CD4-positive, alpha-beta T cell treated with Interleukin-15 for 1 hour (primary cell): ENCODE data around the gene FAM181B.

Experiments
- DNase-seq: peaks from one replicate; pipeline ENCODE4 v3.0.0-alpha.2; 2020

FAM181B gene

GRCh38 chr11:82733444-82734119, at the start of gene FAM181B:
Gene FAM181B, minus strand, starts transcription at chr11:82733864. Its CDS starts 135 bp downstream, at chr11:82733729.
- DNase-seq = no peak

- DNase-seq = no peak
Observed at GRCh38 chr11:82782825-82783374, 49.2 kb upstream of the FAM181B start.

GRCh38 chr11:82778776-82779175, 45.1 kb upstream of the FAM181B start:
- DNase-seq = no peak

GRCh38 chr11:82776377-82776776, 42.7 kb upstream of the FAM181B start:
- no peak for DNase-seq

- DNase-seq = no peak
Observed at GRCh38 chr11:82775736-82776346, 42.2 kb upstream of the FAM181B start.

- DNase-seq = no peak
Observed at GRCh38 chr11:82775218-82775617, 41.6 kb upstream of the FAM181B start.

GRCh38 chr11:82771781-82772180, 38.1 kb upstream of the FAM181B start:
- no peak for DNase-seq

- DNase-seq = no peak
Observed at GRCh38 chr11:82767123-82767522, 33.5 kb upstream of the FAM181B start.

GRCh38 chr11:82765466-82766034, 31.9 kb upstream of the FAM181B start:
- DNase-seq = no peak

GRCh38 chr11:82763167-82763566, 29.5 kb upstream of the FAM181B start:
- no peak for DNase-seq

GRCh38 chr11:82759649-82760048, 26.0 kb upstream of the FAM181B start:
- DNase-seq = no peak

- no peak for DNase-seq
Observed at GRCh38 chr11:82757660-82758357, 24.1 kb upstream of the FAM181B start.

GRCh38 chr11:82756765-82757639, 23.3 kb upstream of the FAM181B start:
- DNase-seq = no peak

GRCh38 chr11:82754410-82754809, 20.7 kb upstream of the FAM181B start:
- DNase-seq = no peak

- DNase-seq = no peak
Observed at GRCh38 chr11:82753921-82754320, 20.3 kb upstream of the FAM181B start.

GRCh38 chr11:82752801-82753200, 19.1 kb upstream of the FAM181B start:
- DNase-seq = no peak

GRCh38 chr11:82750643-82751139, 17.0 kb upstream of the FAM181B start:
- no peak for DNase-seq

- no peak for DNase-seq
Observed at GRCh38 chr11:82747471-82747870, 13.8 kb upstream of the FAM181B start.

GRCh38 chr11:82738091-82738490, 4.4 kb upstream of the FAM181B start:
- no peak for DNase-seq

GRCh38 chr11:82734120-82734479, 436 bp upstream of the FAM181B start:
- no peak for DNase-seq

GRCh38 chr11:82732734-82733443, 775 bp downstream of the FAM181B start:
- DNase-seq = no peak

- no peak for DNase-seq
Observed at GRCh38 chr11:82732348-82732733, 1.3 kb downstream of the FAM181B start.
